NCI-H2227 treated with DMSO at 0.1 percent for 48 hours (cell line): ENCODE measurements around the gene LDAH.

ENCODE experiments used
- DNase-seq: peaks from one replicate; lab custom pipeline; 2025; lab: John Stamatoyannopoulos, UW

LDAH gene

DNA sequence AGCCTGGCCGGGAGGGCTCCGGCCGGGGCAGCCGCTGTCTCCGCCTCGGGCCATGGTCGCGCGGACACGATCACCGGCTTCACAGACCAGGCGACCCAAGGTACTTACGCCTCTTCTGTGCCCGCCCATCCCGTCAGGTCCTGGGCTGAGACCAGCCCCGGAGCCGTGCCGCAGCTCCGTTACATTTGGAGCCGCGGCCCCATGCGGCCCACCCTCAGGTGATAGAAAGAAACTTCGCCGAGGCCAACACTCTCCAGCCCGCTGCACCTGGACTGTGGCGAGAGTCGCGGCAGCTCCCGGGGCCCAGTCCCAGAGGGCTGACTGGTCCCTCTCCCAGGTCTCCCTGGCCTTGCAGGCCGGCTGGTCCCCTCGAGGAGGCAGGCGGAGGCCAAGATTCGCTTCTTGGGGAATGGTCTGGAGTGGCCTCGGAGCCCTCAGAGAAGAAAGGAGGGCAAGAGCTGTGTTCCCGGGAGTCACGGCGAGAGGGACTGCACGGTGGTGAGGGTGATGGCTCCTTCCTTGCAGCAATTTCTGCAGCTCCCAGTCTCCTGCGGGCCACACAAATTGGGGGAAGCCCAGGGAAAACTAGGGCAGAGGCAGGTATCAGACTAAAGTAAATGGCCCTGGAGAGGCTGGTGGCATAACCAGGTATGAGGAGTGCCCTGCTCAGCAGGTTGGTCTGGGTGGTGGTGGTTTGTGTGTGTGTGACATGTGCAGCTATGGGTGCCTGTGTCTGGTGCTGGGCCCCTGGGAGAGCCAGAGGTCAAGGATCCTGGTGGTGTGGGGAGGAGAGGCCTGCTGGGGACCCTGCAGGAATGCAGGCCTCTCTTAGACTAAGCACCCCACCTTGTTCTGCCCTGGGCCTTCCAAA lies 155.1 kb downstream of the LDAH start:
- DNase-seq: no peak

DNA sequence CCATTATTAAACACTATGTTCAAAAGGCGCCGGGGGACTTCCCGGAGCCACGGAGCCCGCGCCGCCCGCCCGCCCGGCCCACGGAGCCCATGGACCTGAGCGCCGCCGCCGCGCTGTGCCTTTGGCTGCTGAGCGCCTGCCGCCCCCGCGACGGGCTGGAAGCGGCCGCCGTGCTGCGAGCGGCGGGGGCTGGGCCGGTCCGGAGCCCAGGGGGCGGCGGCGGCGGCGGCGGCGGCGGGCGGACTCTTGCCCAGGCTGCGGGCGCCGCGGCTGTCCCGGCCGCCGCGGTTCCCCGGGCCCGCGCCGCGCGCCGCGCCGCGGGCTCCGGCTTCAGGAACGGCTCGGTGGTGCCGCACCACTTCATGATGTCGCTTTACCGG lies 155.8 kb downstream of the LDAH start:
- no peak for DNase-seq

DNA sequence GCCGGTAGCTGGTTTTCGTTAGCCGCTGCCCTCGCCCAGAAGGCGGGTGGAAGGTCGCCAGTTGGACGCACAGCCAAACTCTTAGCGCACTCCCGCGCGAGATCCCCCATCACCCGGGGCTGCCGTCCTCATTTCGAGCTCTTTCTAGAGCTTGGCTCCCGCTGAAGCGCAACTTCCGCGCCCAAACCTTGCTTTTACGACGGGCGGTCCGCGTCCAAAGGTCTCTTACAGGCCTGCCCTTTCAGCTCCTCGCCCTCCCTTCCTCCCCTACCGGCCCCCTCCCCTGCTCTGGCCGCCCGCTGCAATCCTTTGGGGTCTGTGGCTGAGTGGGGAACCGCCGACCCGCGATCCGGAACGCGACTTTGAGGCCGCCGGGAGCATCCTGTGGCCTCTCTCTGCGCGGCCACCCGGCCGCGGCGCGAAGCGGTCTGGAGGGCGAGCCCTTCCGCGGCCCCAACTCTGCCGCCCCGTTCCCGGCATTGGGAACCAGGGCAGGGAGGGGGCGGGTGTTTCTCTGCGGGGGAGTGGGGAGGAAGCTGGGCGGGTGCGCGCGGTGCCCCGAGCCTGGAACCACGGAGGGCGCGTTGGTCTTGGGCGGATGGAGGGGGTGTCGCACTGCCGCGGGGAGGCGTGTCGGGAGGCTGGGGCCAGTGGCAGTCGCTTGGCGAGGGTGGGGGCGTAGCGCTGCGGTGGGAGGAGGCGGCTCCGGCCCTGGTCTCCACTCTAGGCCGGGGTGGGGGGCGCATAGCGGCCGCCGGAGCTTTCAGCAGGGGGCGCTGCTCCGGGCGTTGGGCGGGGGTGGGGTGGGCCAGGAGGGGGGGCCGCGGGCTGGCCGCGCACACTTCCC lies 156.4 kb downstream of the LDAH start, which contains the start of gene GDF7:
Gene GDF7, plus strand, starts transcription at position 841 of the 847 bp plus-strand sequence. CDS start 96 bp downstream, outside the sequence.
- no peak for DNase-seq

DNA sequence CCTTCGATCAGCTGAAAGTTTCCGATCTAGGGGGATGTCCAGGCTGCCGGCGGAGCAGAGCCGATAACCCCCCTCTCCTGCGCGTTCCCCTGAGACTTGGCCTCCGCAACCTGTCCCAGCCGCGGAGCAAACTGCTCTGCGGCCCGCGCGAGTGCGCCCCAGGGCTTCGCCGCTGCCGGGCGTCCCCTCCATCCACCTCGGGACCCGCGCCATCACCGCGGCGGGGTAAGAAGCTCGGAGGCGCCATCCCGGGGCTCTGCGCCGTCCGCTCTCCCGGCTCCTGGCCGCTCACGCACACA lies 156.9 kb downstream of the LDAH start:
- no peak for DNase-seq

DNA sequence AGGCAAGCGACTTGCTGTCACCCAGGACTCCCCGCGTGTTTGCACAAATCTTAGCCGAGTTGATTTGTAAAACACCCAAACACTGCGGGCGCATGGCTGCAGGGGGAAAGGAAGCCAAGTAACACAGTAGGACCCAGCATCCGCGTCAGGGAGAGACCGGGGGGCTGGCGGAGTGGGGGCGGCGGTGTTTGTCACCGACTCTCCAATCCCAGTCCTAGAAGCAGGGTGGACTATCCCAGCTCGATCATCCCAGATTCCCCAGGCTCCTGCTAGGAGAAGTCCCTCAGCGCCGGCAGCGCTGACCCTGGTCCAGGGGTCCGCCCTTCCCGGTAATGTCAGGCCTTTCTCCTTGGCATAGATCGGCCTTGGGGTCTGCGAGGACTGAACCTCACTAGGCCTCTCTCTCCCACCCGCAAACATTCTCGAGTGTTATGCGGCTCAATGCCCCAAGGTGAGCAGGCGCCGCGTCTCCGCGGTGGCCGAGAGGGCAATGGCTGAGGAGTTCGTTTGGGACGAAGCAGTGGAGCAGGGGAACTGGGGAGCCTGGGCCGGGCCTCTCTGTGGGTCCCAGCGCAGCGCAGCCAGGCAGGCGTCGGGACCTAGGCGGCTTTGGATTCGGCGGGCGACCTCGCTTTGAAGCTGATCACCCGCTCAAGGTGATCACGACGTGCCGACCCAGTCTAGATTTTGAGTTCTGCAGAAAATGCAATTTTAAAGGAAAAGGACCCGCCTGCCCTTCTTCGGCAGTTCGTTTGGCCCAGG lies 157.5 kb downstream of the LDAH start:
- DNase-seq: no peak

DNA sequence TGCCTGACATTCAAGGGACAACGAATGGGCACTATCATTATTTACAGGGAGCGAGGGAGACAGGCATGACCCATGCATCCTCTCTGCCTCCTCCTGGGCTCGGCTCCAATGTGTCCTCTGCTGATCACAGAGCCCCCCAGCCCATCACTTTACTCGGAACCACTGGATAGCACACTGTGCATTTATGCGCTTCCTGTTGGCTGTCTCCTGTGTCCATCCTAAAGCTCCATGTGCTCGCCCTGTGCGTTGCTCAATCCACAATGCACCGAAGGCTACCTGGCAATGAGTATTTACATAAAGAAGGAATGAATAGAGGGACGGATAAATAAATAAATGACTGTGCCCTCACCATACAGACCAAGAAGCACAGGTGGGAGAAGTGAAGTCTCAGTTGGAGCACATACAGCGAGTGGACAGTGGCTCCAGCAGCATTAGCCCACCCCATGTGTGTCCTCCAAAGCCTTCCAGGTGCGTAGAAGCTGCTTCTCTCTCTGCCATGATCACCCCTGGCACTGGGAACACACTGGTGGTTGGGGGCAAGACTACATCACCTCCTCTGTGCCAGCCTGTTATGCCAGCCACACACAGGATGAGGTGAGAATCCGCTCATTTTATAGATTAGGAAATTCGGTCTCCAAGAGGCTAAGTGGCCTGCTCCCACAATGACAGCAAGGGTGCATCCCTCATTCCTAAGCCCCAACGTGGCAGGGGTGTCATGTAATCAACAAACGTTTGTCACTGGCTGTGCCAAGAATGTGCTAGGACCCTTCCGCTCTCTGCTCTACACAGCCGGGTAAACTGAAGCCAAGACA lies 158.3 kb downstream of the LDAH start:
- DNase-seq: no peak

DNA sequence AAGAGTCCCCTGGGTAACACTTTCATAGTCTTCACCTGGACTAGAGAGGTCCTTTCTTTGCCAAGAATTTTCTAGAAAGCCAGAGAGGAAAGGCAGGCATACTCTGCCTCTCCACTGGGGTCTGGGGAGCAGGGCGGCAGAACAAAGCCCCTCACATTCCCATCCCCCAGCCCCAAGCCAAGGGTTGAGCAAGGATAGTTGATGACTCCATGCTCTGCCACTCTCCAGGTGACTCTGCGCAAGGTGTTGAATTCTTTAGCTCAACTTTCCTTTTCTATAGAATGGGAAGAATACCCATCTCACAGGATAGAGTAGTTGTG lies 158.9 kb downstream of the LDAH start:
- DNase-seq: no peak

DNA sequence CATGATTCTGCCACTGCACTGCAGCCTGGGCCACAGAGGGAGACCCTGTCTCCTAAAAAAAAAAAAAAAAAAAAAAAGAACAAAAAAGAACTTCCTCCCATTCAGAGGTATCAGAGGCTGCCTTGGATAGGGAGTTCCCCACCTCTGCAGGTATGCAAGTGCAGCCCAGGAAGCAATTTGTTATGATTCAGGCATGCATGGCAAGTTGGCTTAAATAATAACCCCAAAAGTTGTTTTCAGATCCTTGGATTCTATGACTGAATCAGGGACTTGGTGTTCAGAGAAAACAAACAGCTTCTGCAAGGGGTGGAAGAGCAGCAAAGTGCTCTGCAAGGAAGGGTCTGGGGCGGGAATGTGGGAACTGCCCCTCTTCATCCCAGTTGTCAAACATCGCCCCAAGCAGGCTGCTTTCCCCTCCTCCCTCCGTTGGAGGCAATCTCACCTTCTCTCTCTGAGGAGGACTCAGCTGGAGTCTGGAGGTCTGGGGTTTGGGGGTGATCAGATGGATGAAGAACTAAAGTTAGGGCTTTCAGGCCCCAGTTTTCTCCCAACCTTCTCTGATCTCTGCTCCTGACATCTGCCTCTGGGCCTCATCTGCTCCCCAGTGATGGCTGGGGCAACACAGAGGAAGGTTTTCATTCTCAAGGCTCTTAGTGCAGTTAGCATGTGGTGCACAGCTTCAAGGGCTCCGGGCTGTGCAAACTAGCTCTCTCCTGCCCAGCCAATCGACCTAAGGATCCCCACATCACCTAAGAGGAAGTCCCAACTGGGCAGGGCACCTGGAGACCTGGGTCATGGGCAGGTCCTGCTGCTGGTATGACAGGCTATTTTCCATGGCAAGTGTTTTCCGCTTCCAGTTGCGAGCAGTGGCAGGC lies 159.5 kb downstream of the LDAH start:
- DNase-seq: no peak

DNA sequence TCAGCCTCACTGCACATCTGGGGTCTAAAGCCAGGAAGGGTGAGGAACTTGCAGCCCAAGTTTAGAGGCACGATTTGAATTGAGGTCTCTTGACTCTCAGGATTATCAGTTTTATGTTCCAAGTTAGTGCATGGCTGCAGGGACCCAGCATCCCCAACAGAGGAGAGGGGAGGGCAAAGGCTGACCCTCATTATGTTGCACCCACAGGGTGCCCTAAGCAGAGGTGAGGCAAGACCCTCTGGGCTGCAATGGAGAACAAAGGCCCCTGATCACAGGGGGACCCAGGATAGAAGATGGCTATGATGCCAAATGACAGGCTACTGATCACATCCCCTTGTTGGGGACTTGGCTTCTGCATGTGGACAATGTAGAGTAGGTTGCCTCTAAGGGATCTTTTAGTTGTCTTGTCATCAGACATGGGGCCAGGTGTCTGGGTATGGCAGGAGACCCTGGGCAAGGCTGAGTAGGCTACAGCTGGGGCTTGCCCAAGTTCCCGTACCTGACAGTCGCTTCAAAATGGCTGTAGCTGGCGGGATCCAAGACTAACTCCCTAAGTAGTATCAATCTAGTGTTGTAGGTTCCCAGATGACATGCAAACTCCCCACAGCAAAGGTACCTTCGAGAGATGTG lies 160.5 kb downstream of the LDAH start:
- no peak for DNase-seq

DNA sequence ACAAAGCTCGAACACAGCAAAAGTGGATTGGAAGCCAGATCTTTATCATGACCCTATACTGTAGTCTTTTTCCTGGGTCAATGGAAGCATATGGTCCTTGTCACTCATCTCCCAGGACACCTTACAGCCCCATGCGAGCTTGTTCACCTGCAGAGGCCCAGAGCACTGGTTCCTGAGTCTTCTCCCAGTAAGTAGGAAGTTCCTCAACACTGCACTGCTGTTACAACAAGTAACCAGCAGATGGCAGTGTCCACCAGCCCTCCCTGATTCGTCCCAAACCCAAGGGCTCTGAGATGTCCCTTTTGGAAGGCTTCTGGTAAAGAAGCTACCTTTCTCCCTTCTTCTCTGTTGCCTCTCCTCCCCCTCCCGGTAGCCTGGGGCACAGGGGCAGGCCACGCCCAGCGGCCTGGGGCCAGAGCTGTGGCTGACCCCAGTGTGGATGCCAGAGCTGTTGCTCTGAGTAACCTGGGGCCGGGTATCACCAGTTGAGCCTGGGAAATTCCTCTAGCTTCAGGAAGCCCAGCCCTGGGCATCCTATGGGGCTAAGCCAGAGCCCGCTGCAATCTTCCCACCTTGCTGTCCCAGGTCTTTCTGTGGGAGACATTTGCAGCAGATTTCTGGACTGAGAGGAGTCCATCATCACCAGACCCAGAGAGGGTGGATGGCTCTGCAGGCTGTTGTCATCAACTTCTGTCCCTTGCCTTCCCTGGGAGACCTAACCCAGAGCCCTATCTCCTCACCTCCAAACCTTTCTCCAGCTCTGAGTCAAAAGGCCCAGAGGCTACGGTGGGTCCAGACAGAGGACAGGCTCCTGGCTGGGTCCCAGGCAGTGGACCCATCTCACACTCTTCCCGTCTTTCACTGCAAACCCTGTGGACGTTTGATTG lies 161.2 kb downstream of the LDAH start:
- DNase-seq: peak; percentile 48

DNA sequence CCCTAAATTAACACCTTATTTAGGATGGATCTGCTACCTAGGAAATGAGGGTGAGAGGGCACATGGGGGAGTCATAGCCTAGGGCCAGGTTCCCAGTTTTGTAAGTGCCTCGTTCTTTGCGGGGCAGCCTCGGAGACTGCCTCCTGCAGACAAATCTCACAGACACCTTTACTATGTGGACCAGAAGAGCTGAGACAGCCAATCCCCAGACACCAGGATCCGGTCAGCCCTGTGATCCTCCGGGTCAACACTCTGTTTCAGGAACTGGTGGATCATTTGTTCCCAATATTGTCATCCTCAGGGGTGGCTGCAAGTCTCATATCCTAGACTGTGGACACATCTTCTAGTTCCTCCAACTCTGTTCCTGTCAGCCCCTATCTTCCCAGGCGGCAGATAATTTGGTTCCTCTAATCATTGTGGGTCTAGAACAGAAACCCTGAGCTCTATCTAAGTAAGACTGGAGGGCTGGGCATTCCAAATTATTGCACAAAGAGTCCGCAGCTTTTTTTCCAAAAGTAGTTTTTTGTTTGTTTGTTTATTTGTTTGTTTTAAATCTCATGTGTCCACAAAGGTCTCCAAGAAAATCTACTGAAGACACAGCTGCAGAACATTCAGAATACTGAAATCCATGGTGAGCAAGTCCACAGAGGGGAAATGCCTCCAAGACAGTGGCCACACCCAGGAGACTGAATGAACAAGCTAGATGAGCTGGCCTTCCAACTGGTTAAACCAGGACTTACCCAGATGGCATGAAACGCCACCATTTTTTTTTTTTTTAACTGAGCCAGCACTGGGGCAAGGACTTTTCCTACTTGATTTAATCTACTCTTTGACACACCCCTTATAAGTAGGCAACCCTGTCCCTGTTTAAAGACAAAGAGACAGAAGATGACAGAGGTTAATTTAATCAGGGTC lies 162.1 kb downstream of the LDAH start:
- DNase-seq: no peak

DNA sequence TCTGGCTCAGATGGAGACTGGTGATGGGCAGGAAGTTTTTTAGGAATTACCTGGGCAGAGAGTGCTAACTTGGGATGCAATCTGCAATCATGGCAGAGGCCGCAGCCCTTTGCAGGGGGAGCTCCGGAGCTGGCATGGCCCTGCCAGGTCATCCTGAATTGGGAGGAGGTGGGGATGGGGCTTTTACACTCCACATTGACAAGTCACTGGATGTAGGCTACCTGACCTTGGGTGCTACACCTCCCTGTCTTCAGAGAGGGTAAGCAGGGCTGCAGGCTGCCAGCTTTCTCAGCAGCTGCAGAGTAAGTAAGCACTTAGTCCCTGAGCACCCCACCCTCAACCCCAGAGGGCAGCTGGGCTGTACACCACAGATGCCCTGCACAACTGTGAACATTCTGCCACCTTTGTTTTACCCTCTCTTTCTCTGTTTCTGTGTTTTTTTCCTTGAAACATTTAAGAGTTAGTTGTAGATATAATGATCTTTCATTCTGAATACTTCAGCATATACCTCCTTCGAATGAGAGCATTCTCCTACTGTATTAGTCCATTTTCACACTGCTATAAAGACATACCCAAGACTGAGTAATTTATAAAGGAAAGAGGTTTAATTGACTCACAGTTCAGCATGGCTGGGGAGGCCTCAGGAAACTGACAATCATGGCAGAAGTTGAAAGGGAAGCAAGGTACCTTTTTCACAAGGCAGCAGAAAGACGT lies 165.2 kb downstream of the LDAH start:
- DNase-seq: no peak

DNA sequence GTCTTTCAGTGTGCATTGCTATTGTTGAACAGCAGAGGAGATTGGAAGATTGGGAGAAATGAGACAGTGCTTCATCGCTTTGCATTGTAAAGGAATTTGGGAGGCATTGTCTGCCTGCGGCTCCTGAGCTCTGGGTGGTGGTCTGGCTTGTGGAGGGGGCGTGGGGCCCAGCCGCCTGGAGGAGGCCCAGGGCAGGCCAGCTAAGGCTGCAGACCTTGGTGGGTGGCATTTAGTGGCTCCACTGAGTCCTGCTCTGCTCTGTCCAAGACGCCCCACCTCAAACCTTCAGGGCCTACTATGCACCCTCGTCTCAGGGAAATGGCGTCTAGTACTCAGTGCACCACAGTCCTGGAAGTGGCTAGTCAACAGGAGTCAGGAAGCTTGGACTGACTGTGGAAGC lies 166.3 kb downstream of the LDAH start:
- DNase-seq: no peak

DNA sequence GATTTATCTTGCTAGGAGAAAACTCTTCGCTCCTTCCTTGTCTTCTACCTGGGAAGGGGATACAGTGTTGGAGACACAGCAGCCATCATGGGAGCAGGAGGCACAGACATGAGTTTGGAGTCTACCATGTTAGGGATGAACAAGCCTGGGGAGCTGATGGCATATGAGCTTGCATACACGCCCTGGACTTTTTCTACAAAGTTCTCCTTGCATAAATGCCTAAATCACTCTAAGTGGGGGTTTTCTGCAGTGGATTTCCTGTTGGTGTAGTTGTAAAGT lies 168.4 kb downstream of the LDAH start:
- no peak for DNase-seq

DNA sequence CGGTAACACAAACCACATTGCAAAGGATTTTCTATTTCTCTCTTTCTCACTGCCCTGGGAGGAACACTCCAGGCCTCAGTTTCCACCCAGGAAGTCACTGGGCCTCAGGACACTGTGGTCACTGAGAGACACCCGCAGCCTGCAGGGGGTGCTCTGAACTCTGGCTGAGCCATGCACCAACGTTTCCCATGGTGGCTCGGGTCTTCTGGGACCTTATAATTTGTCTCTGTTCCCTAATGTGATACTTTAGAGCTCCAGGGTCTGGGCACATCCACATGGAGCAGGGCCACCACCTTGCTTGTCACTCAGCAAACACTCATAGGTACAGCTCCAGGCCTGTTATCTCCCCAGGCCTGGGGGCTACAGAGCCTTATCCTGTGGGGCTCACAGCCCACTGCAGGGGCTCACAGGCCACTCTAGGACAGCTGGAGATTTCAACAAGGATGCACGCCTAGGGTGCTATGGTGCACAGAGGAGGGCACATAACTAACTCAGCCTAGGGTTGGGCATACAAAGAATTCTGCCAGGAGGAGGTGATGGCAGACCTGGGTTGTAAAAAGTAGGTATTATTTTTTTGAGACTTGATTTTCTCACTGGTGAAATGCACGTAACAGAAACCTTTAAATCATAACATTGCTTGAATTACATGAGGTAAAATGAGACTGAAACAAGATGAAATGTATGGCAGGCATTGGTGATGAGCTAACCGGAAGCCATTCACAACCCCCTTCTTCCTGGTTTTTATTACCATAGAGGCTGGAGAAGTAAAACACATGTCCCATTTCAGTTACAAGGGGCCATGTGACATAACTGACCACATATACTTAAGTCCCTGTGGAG lies 169.0 kb downstream of the LDAH start:
- DNase-seq: no peak

DNA sequence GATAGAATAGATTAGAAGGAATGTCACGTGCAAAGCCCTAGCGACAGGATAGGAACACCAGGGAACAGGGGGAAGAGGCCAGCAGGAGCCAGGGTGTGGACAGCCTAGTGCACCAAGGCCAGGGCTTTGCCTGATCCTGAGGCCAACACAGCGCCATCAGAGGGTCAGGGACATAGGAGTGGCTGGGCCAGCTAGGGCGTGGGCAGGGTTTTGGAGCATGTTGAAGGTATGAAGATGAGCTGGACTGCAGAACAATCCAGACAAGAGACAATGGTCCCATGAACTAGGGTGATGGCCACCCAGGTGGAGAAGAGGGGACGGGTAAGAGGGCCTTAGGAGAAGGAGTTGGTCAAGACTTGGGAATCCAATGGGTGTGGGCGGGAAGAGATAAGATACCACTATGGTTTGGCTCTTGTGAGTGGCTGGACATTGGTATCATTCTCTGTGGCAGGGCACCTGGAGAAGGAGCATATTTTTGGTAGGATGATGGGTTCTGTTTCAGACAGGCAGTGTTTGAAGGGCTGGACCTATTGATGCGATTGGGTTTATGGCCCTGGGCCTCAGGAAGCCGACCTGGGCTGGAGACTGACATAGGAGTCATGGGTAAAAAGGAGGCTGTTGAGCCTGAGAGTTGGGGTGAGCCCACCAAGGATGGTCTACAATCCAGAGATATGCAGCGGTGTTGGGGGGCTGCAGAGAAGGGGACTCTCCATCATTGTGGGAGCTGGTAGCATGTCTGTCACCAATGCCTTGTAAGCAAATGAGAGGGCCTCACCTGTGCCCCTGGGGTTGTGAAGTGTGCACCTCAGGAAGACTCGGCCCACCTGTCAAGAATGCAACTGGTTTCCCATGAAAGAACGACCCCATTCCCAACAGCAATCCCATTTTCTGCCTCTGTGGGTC lies 170.0 kb downstream of the LDAH start:
- DNase-seq: no peak
